Right cardiac atrium (tissue), 5 donors: ENCODE results near the gene ZNF91. TPM values are rescaled to one million over a fixed set of nuclear protein-coding genes. Genes with fewer than 3 reads are reported as not detected.
"Not testable (repeated sequence)": the region's sequence is repeated elsewhere in the genome, so short reads cannot be mapped to it uniquely, and the experiment has no call there.

Experiments
- ATAC-seq, 2 donors: fragments of 200-7000 bp; cut with Tn5 transposase; one replicate each; pipeline versions ENCODE4 v1.8.0 to v1.9.1; 2020; ENCODE audit warnings: moderate library complexity in 2 of 2, mild to moderate bottlenecking in 1 of 2
- DNase-seq, 3 donors: peaks; one replicate each; pipeline ENCODE4 v3.0.0-alpha.2; 2020
- H3K27ac ChIP-seq: one replicate; pipeline ENCODE4 v1.5.1; 2013; ENCODE audit warnings: mild to moderate bottlenecking, low read length, control low read depth, moderate library complexity
- H3K27me3 ChIP-seq: one replicate; pipeline ENCODE4 v1.6.1; 2013; ENCODE audit not compliant: control insufficient read depth, insufficient read depth
- H3K4me1 ChIP-seq: one replicate; pipeline ENCODE4 v1.6.1; 2013; ENCODE audit warnings: low read length; ENCODE audit not compliant: control insufficient read depth, insufficient read depth
- H3K4me3 ChIP-seq: one replicate; pipeline ENCODE4 v1.5.1; 2013; ENCODE audit warnings: low read length, control low read depth
- H3K9me3 ChIP-seq: one replicate; pipeline ENCODE4 v1.6.1; 2013; ENCODE audit warnings: low read length; ENCODE audit not compliant: control insufficient read depth
- WGBS: extraction: QIAGEN DNeasy Blood & Tissue Kit; methylation state at CpG from one replicate; pipeline ENCODE4 v1.1.7; 2013; 5-methylcytosine and 5-hydroxymethylcytosine counted together
- intact Hi-C, 4 donors: fragments of 100-400 bp; cut with DNase I; formaldehyde crosslinking; loops; one replicate each; pipeline versions ENCODE4 v1.11.0 to v1.14.0; 2022 to 2023
- polyA plus RNA-seq: library from polyadenylated mRNA; stranded (reverse); fragments of 200-250 nt; gene quantifications from one replicate; pipeline ENCODE4 v1.2.3, GENCODE V29; 2013
- total RNA-seq, 4 donors: library from RNA; stranded (reverse); fragmentation: NEBNext Ultra II Directional; extraction: Animal tissue kit (Norgen Biotek cat#: 25700); gene quantifications; one replicate each; pipeline ENCODE4 v1.2.1, GENCODE V29; 2021
- donor health status: healthy with polysubstance abuse.
- donor health status: DM: no; HTN: yes; CAD: no.
- donor health status: DM: no; HTN: no; CAD: no.
- donor health status: DM: no; HTN: yes; CAD: no; lungs with severe emphysema.
- donor health status: DM: yes; HTN: yes; CAD: no.

The ZNF91 gene
- total and polyA plus RNA-seq, 5 donors: 19.9 to 170 (median 133) TPM

DNA sequence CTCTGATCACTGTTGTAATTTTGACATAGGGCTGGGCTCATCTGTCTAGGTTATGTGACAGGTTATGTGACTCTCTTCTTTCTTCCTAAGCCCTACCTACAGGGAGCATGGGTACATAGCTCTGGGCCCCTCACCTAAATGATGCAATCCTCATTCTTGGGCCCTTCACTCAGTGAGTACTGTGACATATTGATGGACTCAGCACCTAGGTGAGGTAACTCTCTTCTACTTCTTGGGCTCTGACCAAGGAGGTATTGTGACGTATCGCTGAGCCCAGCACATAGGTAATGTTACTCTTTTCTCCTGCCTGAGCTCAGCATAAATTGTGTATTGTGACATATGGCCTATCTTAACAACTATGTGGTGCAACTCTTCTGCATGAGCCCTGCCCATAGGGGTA is 76.3 kb downstream of the ZNF91 start:
- intact Hi-C loops, ATAC-seq, H3K27me3 ChIP-seq, H3K4me3 ChIP-seq, H3K27ac ChIP-seq, H3K4me1 ChIP-seq, H3K9me3 ChIP-seq, DNase-seq: not testable (repeated sequence)
- 95% methylated on average over 2 of the region's 2 CpGs for WGBS

DNA sequence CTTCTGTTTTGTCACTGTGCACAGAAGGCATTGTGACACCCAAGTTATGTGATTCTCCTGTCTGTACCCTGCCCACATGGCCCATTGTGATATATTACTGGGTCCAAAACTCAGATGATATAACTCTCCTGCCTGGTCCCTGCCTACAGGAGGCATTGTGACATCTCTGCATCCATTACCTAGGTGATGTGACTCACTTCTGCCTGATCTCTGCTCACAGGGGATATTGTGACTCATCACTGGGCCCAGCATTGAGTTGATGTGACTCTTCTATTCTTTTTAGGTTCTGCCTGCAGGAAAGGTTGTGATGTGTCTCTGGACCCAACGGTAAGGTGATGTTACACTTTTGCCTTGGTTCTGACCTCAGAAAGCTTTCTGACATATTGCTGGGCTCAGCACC is 77.1 kb downstream of the ZNF91 start:
- H3K27me3 ChIP-seq: no peaks in the 10 kb centered on the region
- no peaks in the 10 kb centered on the region for H3K4me1 ChIP-seq
- intact Hi-C loops: no loop called here
- H3K9me3 ChIP-seq: no peaks in the 10 kb centered on the region
- ATAC-seq: no peak
- H3K27ac ChIP-seq: no peak overlapping the region
- WGBS: 91% methylated on average over 1 of the region's 1 CpG
- DNase-seq: no peak
- no peak overlapping the region for H3K4me3 ChIP-seq

DNA sequence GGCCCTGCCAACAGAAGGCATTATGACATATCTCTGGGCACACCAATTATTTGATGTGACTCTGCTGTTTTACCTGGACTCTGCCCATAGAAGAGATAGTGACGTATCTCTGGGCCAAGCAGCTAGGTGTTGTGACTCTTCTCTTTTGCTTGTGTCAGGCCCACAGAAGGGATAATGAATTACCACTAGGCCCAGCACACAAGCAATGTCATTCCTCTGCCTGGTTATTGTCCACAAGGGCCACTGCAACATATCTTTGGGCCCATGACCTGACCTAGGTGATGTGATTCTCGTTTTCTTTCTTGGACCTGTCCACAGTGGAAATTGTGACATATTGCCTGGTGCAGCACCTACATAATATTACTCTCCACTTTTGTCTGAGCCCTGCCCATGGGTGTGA is 80.0 kb downstream of the ZNF91 start:
- WGBS: 80% methylated on average over 2 of the region's 2 CpGs
- Histone ChIP-seq H3K9me3 (no peaks in the 10 kb centered on the region), H3K27ac (no peak overlapping the region), H3K4me1 (no peaks in the 10 kb centered on the region), H3K27me3 (no peaks in the 10 kb centered on the region), H3K4me3 (no peak overlapping the region)
- intact Hi-C loops: no loop called here
- DNase-seq (no peak), ATAC-seq (no peak)

DNA sequence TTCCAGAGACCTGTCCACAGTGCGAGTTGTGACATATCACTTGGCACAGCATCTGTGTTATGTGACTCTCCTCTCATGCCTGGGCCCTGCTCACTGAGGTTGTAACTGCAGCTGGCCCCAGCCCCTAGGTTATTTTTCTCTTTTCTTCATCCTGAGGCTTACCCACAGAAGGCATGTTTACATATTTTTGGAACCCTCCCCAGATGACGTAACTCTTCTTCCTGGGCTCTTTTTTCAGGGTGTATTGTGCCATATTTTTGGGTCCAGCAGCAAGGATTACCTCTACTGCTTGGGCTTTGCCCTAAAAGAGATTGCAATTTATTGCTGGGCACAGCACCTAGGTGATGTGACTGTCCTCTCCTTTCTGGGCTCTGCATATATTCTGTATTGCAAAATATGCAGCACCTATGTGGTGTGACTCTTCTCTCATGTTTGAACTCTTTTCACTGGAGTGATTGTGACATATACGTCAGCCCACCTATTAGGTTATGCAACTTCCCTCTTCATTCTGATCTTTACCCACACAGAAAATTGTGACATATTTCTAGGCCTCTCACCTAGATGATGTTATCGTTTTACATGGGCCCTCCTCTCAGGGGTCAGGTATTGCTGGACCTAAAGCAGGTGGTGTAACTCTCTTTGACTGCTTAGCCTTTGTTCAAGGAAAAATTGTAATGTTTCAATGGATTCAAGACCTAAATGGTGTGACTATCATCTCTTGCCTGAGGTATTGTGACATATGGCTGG is 80.6 kb downstream of the ZNF91 start:
- no peak overlapping the region for H3K4me3 ChIP-seq
- H3K4me1 ChIP-seq: no peaks in the 10 kb centered on the region
- DNase-seq (no peak), ATAC-seq (no peak)
- no peaks in the 10 kb centered on the region for H3K9me3 ChIP-seq
- H3K27me3 ChIP-seq: no peaks in the 10 kb centered on the region
- intact Hi-C loops: no loop called here
- 85% methylated on average over 4 of the region's 4 CpGs for WGBS
- no peak overlapping the region for H3K27ac ChIP-seq

DNA sequence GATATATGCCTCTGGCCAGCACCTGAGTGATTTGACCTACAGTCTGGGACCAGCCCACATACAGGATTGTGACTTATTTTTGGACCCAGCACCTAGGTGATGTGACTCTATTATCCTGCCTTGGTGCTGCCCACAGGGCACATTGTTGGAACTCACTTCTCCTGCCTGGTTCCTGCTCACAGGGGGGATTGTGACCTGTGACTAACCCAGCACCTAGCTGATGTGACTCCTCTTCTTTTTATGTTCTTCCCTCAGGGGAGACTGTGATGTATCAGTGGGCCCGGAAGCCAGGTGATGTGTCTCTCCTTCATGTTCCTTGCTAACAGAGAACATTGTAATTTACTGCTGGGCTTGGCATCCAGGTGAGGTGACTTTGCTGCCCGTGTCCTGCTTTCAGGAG is 82.1 kb downstream of the ZNF91 start:
- DNase-seq (no peak), ATAC-seq (no peak)
- H3K4me3 ChIP-seq: no peak overlapping the region
- no peaks in the 10 kb centered on the region for H3K27me3 ChIP-seq
- H3K9me3 ChIP-seq: no peaks in the 10 kb centered on the region
- WGBS: 89% methylated on average over 2 of the region's 2 CpGs
- H3K27ac ChIP-seq: no peak overlapping the region
- H3K4me1 ChIP-seq: no peaks in the 10 kb centered on the region
- intact Hi-C loops: no loop called here

DNA sequence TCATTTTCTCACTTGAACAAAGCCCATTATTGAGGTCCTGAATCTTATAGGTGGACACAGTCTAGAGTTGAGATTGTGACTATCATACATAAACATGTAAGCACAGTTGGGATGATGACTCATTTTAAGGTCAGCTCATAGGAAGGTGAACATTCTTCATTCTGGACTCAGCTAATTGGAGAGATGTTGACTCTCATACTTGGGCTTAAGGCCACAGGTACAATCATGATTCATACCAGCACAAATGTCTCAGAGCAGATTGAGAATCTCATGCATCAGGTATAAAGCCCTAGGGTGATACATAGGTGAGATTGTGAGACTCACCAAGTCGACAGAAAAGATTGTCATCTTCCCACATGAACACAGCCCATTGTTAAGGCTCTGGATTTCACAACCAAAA is 82.8 kb downstream of the ZNF91 start:
- Histone ChIP-seq H3K27ac (no peak overlapping the region), H3K27me3 (no peaks in the 10 kb centered on the region), H3K4me1 (no peaks in the 10 kb centered on the region), H3K9me3 (no peaks in the 10 kb centered on the region), H3K4me3 (no peak overlapping the region)
- WGBS: 65% methylated on average over 1 of the region's 1 CpG
- ATAC-seq: no peak
- DNase-seq: no peak
- intact Hi-C loops: no loop called here

DNA sequence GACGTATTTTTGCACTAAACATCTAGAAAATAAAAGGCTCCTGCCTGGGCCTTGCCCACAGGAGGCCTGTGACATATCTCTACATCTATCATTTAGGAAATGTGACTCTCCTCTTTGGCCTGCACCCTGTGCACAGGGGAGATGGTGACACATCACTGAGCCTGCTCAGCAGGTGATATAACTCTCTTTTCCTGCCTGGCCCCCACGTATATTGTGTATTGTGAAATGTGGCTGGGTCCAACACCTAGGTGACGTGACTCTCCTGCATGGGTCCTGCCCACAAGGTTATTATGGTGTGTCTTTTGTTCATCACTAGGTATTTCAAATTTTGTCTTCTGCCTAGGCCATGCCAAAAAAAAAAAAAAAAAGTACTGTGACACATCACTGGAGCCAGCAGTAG is 83.7 kb downstream of the ZNF91 start:
- intact Hi-C loops: no loop called here
- ATAC-seq: no peak
- H3K27me3 ChIP-seq: no peaks in the 10 kb centered on the region
- H3K27ac ChIP-seq: no peak overlapping the region
- H3K4me1 ChIP-seq: no peaks in the 10 kb centered on the region
- DNase-seq: no peak
- no peak overlapping the region for H3K4me3 ChIP-seq
- H3K9me3 ChIP-seq: no peaks in the 10 kb centered on the region
- 82% methylated on average over 3 of the region's 3 CpGs for WGBS

DNA sequence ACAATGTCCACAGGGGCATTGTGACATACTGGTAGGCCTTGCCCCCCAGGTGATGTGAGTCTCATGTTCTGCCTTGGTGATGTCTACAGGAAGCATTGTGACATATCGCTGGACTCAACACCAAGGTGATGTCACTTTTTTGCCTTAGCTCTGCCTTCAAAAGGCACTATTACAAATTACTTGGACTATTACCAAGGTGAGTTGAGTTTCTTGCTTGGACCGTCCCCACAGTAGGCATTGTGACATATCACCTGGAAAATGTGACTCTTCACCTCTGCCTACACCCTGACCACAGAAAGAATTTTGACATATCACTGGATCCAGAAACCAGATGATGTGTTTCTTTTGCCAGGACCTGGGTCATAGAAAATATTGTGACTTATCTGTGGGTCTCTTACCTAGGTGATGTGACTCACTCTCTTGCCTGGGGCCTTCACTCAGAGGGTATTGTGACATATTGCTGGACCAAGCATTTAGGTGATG is 84.5 kb downstream of the ZNF91 start:
- ATAC-seq (no peak), DNase-seq (no peak)
- no peaks in the 10 kb centered on the region for H3K4me1 ChIP-seq
- no peaks in the 10 kb centered on the region for H3K9me3 ChIP-seq
- intact Hi-C loops: no loop called here
- H3K27ac ChIP-seq: no peak overlapping the region
- H3K4me3 ChIP-seq: no peak overlapping the region
- 92% methylated on average over 2 of the region's 2 CpGs for WGBS
- H3K27me3 ChIP-seq: no peaks in the 10 kb centered on the region

DNA sequence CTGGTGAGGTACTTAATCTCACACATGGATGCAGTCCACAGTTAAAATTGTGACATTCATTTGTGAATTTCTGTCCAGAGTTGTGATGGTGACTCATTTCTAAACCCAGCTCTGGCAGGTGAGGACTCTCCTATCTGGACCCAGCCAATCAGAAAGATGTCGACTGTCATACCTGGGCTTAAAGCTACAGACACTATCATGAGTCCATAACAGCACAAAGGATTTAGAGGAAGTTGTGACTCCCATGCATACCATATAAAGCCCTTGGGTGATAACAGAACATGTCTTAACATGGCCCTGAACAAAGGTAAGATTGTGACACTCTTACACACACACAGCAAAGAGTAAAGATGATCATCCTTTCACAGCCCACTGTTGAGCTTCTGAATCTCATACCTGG is 85.3 kb downstream of the ZNF91 start:
- 92% methylated on average over 1 of the region's 1 CpG for WGBS
- Histone ChIP-seq H3K27me3 (no peaks in the 10 kb centered on the region), H3K9me3 (no peaks in the 10 kb centered on the region), H3K4me3 (no peak overlapping the region), H3K4me1 (no peaks in the 10 kb centered on the region), H3K27ac (no peak overlapping the region)
- DNase-seq (no peak), ATAC-seq (no peak)
- intact Hi-C loops: no loop called here

DNA sequence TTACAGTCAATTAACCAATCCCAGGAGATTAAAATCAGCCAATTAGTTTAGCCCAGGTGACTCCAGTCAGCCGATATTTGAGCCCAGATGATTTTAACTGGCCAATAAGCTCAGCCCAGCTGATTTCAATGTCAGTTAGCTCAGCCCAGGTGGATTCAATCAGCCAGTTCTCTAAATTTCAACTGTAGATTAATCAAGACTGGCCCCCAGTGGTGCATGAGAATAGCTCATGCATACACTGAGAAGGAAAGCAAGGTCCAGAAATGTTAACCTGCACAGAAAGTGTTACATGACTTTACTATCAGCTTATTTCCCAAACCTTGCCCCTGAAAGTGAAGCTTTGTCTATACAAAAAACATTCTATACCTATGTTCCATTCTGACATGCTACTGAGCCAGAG is 89.7 kb downstream of the ZNF91 start:
- DNase-seq (no peak), ATAC-seq (no peak)
- no peak overlapping the region for H3K27ac ChIP-seq
- WGBS: 70% methylated on average over 1 of the region's 1 CpG
- H3K27me3 ChIP-seq: no peaks in the 10 kb centered on the region
- H3K9me3 ChIP-seq: no peaks in the 10 kb centered on the region
- no peaks in the 10 kb centered on the region for H3K4me1 ChIP-seq
- intact Hi-C loops: no loop called here
- no peak overlapping the region for H3K4me3 ChIP-seq

DNA sequence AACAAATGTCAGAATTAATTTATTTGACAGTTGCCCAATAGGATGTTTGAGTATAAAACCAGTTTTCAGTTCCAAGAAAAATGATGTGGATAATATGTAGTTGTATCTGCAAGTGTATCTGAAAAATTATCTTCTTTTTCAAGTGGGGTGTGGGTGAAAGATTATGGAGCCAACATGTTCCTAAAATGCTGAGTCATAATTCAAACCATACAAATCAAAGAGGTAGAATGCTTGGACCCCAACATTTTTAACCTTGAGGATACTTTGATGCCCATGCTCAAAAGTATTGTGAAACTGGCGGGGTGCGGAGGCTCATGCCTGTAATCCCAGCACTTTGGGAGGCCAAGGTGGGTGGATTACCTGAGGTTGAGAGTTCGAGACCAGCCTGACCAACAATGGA is 91.0 kb downstream of the ZNF91 start:
- no peak overlapping the region for H3K27ac ChIP-seq
- intact Hi-C loops: no loop called here
- no peak overlapping the region for H3K4me3 ChIP-seq
- no peaks in the 10 kb centered on the region for H3K27me3 ChIP-seq
- H3K4me1 ChIP-seq: no peaks in the 10 kb centered on the region
- no peaks in the 10 kb centered on the region for H3K9me3 ChIP-seq
- DNase-seq: no peak
- 87% methylated on average over 3 of the region's 3 CpGs for WGBS
- no peak for ATAC-seq

DNA sequence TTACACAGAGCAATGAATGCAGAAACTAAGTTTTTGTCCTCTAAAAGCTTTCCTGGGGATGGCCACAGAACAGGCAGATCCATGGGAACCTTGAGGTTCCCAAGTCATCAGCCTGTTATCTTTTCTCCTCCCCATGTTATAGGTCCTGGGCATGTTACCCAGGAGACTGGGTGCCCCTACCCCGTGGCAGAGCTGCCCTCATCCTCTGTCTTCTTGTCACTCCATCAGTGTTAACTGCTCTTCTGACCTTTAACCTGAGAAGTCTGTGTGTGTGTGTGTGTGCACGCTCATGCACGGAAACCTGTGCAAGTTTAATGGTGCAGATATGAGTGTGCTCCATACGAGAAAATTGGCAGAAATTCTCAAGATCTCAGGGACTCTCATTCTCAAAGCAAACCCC is 101.1 kb downstream of the ZNF91 start:
- DNase-seq (no peak), ATAC-seq (no peak)
- H3K4me3 ChIP-seq: no peak overlapping the region
- intact Hi-C loops: no loop called here
- H3K27ac ChIP-seq: no peak overlapping the region
- 74% methylated on average over 4 of the region's 4 CpGs for WGBS
- no peaks in the 10 kb centered on the region for H3K27me3 ChIP-seq
- no peaks in the 10 kb centered on the region for H3K9me3 ChIP-seq
- no peaks in the 10 kb centered on the region for H3K4me1 ChIP-seq
